Psoas muscle (tissue), 8 donors: ENCODE results near the gene PDX1. TPM values are rescaled to one million over a fixed set of nuclear protein-coding genes. Genes with fewer than 3 reads are reported as not detected.

Experiments used
- ATAC-seq, 4 donors: fragments of 200-7000 bp; cut with Tn5 transposase; one replicate each; pipeline ENCODE4 v1.9.1; 2020; ENCODE audit warnings: moderate library complexity in 3 of 4, mild to moderate bottlenecking in 2 of 4
- DNase-seq, 2 donors: peaks; one replicate each; pipeline ENCODE4 v3.0.0-alpha.2; 2020
- H3K27ac ChIP-seq: fragments of 200-600 bp; one replicate; pipeline ENCODE4 v1.8.0; 2022
- H3K27me3 ChIP-seq, 3 donors: fragments of 200-600 bp in 1 of 3; one replicate each; pipeline versions ENCODE4 v1.6.1 to v1.8.0; 2013 to 2022; ENCODE audit warnings: low read length in 2 of 3, mild to moderate bottlenecking in 2 of 3, moderate library complexity in 1 of 3; ENCODE audit not compliant: insufficient read depth in 3 of 3
- H3K36me3 ChIP-seq, 2 donors: fragments of 200-600 bp in 1 of 2; one replicate each; pipeline versions ENCODE4 v1.6.1 to v1.8.0; 2013 to 2022; ENCODE audit warnings: low read depth in 1 of 2, mild to moderate bottlenecking in 1 of 2, moderate library complexity in 1 of 2; ENCODE audit not compliant: insufficient read depth in 1 of 2
- H3K4me1 ChIP-seq: fragments of 200-600 bp; one replicate; pipeline ENCODE4 v1.8.0; 2022
- H3K4me3 ChIP-seq: fragments of 200-600 bp; one replicate; pipeline ENCODE4 v1.8.0; 2022; ENCODE audit warnings: mild to moderate bottlenecking
- H3K9me3 ChIP-seq: fragments of 200-600 bp; one replicate; pipeline ENCODE4 v1.8.0; 2022
- CTCF ChIP-seq: fragments of 200-600 bp; IDR thresholded peaks from one replicate; pipeline ENCODE4 v1.8.0; 2022; ENCODE audit warnings: antibody characterized with exemption
- WGBS, 3 donors: extraction: QIAGEN DNeasy Blood & Tissue Kit; methylation state at CpG; one replicate each; pipeline versions ENCODE4 v1.1.6 to v1.1.7; 2013; 5-methylcytosine and 5-hydroxymethylcytosine counted together
- intact Hi-C, 2 donors: fragments of 100-400 bp; cut with DNase I; formaldehyde crosslinking; loops; one replicate each; pipeline versions ENCODE4 v1.11.0 to v1.14.2; 2022
- long read RNA-seq, 2 donors: library from polyadenylated mRNA; unstranded; transcript quantifications; one replicate each; pipeline ENCODE4 v2.0.0, GENCODE V29; 2021
- polyA plus RNA-seq, 3 donors: library from polyadenylated mRNA; stranded (reverse); fragments of 200-250 nt; gene quantifications; one replicate each; pipeline ENCODE4 v1.2.3, GENCODE V29; 2013
- total RNA-seq, 4 donors: library from RNA; stranded (reverse); fragmentation: NEBNext Ultra II Directional in 2 of 4; extraction: Animal tissue kit (Norgen Biotek cat#: 25700) in 2 of 4; gene quantifications; one replicate each; pipeline versions ENCODE4 v1.2.1 to v1.2.4, GENCODE V29; 2021 to 2023
- donor health status: healthy with polysubstance abuse.
- donor health status: DM: no; HTN: no; CAD: no; lungs with moderate emphysema.
- donor health status: Bipolar disorder and iron deficiency.
- donor health status: healthy.
- donor health status: DM: yes; HTN: yes; CAD: no.
- donor health status: DM: no; HTN: no; CAD: no.
- donor health status: DM: no; HTN: no; CAD: no.
- donor health status: DM: yes; HTN: yes; CAD: no.

The PDX1 gene
- total RNA-seq (not detected), polyA plus RNA-seq (not detected)
- long read RNA-seq, donor 1, result 0 reads
- long read RNA-seq, donor 2, result 0 reads

- DNase-seq, result no peak
- intact Hi-C loops, result no loop called here
- peak; percentile 67 to 83 (median 80) for ATAC-seq
These were observed at the start of gene PDX1 for GRCh38 chr13:27919934-27920676. Gene PDX1 (plus strand): TSS chr13:27920000. CDS start chr13:27920139, 139 bp downstream.

GRCh38 chr13:27878274-27878673 lies 41.5 kb upstream of the PDX1 start:
- WGBS, 3 donors, result 80 to 86% (median 81%) methylated on average over 5 of the region's 5 CpGs
- DNase-seq (no peak), ATAC-seq (no peak)
- Histone ChIP-seq H3K36me3 (no peaks in the 10 kb centered on the region), H3K9me3 (no peaks in the 10 kb centered on the region), H3K4me1 (no peaks in the 10 kb centered on the region), H3K27me3 (peaks cover 3 to 29% (median 10%) of the 10 kb centered on the region in 3 donors), H3K27ac (no peak overlapping the region), H3K4me3 (no peak overlapping the region)
- intact Hi-C loops, result no loop called here
- TF ChIP-seq CTCF, result no peak

More at GRCh38 chr13:27919934-27920676, at the start of gene PDX1:
- Histone ChIP-seq H3K4me3 (peak within 1 kb of the TSS; percentile 61), H3K4me1 (peaks cover 23% of the 10 kb centered on the region), H3K9me3 (no peaks in the 10 kb centered on the region), H3K27me3 (peaks cover 4 to 100% (median 64%) of the 10 kb centered on the region in 3 donors), H3K27ac (no peak within 1 kb of the TSS), H3K36me3 (no peaks in the 10 kb centered on the region)
- TF ChIP-seq CTCF, result no peak
- WGBS, 3 donors, result 1 to 2% (median 1%) methylated on average over 45 to 76 of the region's 76 CpGs

GRCh38 chr13:27889471-27889870 lies 30.3 kb upstream of the PDX1 start:
- 22 to 25% (median 24%) methylated on average over 5 of the region's 5 CpGs for WGBS, 3 donors
- intact Hi-C loops, result no loop called here

GRCh38 chr13:27896726-27897125 lies 23.1 kb upstream of the PDX1 start:
- DNase-seq (no peak), ATAC-seq (no peak)
- H3K9me3 ChIP-seq, result no peaks in the 10 kb centered on the region
- peaks cover 5 to 22% (median 5%) of the 10 kb centered on the region in 3 donors for H3K27me3 ChIP-seq
- intact Hi-C loops, result no loop called here
- H3K27ac ChIP-seq, result no peak overlapping the region
- H3K36me3 ChIP-seq, result no peaks in the 10 kb centered on the region
- no peak overlapping the region for H3K4me3 ChIP-seq
- H3K4me1 ChIP-seq, result no peaks in the 10 kb centered on the region
- TF ChIP-seq CTCF, result no peak

More at GRCh38 chr13:27889471-27889870, 30.3 kb upstream of the PDX1 start:
- no peak for TF ChIP-seq CTCF
- Histone ChIP-seq H3K4me1 (no peaks in the 10 kb centered on the region), H3K9me3 (no peaks in the 10 kb centered on the region), H3K36me3 (no peaks in the 10 kb centered on the region), H3K27me3 (peaks cover 0 to 5% (median 0%) of the 10 kb centered on the region in 3 donors), H3K27ac (no peak overlapping the region), H3K4me3 (no peak overlapping the region)
- DNase-seq, result no peak
- no peak for ATAC-seq
